Left lung (tissue), 10 donors: Measurements from ENCODE around the gene TMSB15B. TPM values are rescaled to one million over a fixed set of nuclear protein-coding genes. Genes with fewer than 3 reads are reported as not detected.
"Not testable (repeated sequence)": the region's sequence is repeated elsewhere in the genome, so short reads cannot be mapped to it uniquely, and the experiment has no call there.

Source experiments
- ATAC-seq: fragments of 200-7000 bp; cut with Tn5 transposase; one replicate; pipeline ENCODE4 v1.9.1; 2020; ENCODE audit warnings: moderate library complexity
- DNase-seq, 4 donors: peaks; one replicate each; pipeline ENCODE4 v3.0.0-alpha.2; 2013 to 2020
- H3K27ac ChIP-seq, 2 donors: fragments of 200-600 bp; sonication (generic) in 1 of 2; one replicate each; pipeline versions ENCODE4 v1.5.0 to v1.8.0; 2020 to 2021
- H3K27me3 ChIP-seq, 2 donors: fragments of 200-600 bp; sonication (generic) in 1 of 2; one replicate each; pipeline versions ENCODE4 v1.5.0 to v1.8.0; 2020 to 2021
- H3K36me3 ChIP-seq, 2 donors: fragments of 200-600 bp; sonication (generic) in 1 of 2; one replicate each; pipeline versions ENCODE4 v1.5.0 to v1.8.0; 2020 to 2021
- H3K4me1 ChIP-seq, 2 donors: fragments of 200-600 bp; one replicate each; pipeline ENCODE4 v1.8.0; 2021
- H3K4me3 ChIP-seq, 2 donors: fragments of 200-600 bp; sonication (generic) in 1 of 2; one replicate each; pipeline versions ENCODE4 v1.5.0 to v1.8.0; 2020 to 2021; ENCODE audit warnings: mild to moderate bottlenecking in 1 of 2
- H3K9me3 ChIP-seq, 2 donors: fragments of 200-600 bp; sonication (generic) in 1 of 2; one replicate each; pipeline versions ENCODE4 v1.5.0 to v1.8.0; 2020 to 2021
- CTCF ChIP-seq, 2 donors: fragments of 200-600 bp; sonication (generic) in 1 of 2; IDR thresholded peaks; one replicate each; pipeline versions ENCODE4 v1.5.0 to v1.8.0; 2021; ENCODE audit warnings: antibody characterized with exemption in 2 of 2
- intact Hi-C, 2 donors: fragments of 100-400 bp; cut with DNase I; formaldehyde crosslinking; loops; one replicate each; pipeline versions ENCODE4 v1.11.2 to v1.14.2; 2022
- polyA plus RNA-seq, 6 donors: library from polyadenylated mRNA; unstranded; fragments of 120-200 nt; gene quantifications; one replicate each; pipeline ENCODE4 v1.2.1, GENCODE V29; 2013; ENCODE audit not compliant: insufficient read length in 6 of 6
- total RNA-seq, 2 donors: library from RNA; stranded (reverse); fragmentation: NEBNext Ultra II Directional; extraction: Animal tissue kit (Norgen Biotek cat#: 25700); gene quantifications; one replicate each; pipeline ENCODE4 v1.2.1, GENCODE V29; 2021
- donor health status: DM: no; HTN: yes; CAD: no.
- donor health status: DM: no; HTN: no; CAD: no.

Gene TMSB15B
- total and polyA plus RNA-seq, 8 donors, result 1.3 to 40.2 (median 27.4) TPM

GRCh38 chrX:103941201-103941975 lies 21.0 kb upstream of the TMSB15B start:
- Histone ChIP-seq H3K27me3 (no peaks in the 10 kb centered on the region), H3K36me3 (no peaks in the 10 kb centered on the region), H3K27ac (no peak overlapping the region), H3K9me3 (no peaks in the 10 kb centered on the region), H3K4me1 (no peaks in the 10 kb centered on the region), H3K4me3 (no peak overlapping the region)
- intact Hi-C loops, result no loop called here
- ATAC-seq, result peak; percentile 63
- DNase-seq, result peak in 1 of 4 donors; percentile 19
- peak in 1 of 2 donors; percentile 38 for TF ChIP-seq CTCF (IDR thresholded peaks at IDR 0.05)

- H3K4me1 ChIP-seq, result no peaks in the 10 kb centered on the region
- no peaks in the 10 kb centered on the region for H3K36me3 ChIP-seq
- no peak overlapping the region for H3K27ac ChIP-seq
- no peak overlapping the region for H3K4me3 ChIP-seq
- no peaks in the 10 kb centered on the region for H3K9me3 ChIP-seq
- intact Hi-C loops, result no loop called here
- no peak for ATAC-seq
- DNase-seq, result no peak
- H3K27me3 ChIP-seq, result no peaks in the 10 kb centered on the region
- TF ChIP-seq CTCF (IDR thresholded peaks at IDR 0.05), result no peak
Observed at GRCh38 chrX:103949506-103949905, 12.9 kb upstream of the TMSB15B start.

- intact Hi-C loops, result no loop called here
- Histone ChIP-seq H3K9me3 (no peaks in the 10 kb centered on the region), H3K4me1 (no peaks in the 10 kb centered on the region), H3K27ac (no peak overlapping the region), H3K27me3 (no peaks in the 10 kb centered on the region), H3K36me3 (no peaks in the 10 kb centered on the region), H3K4me3 (no peak overlapping the region)
- ATAC-seq (no peak), DNase-seq (no peak)
- no peak for TF ChIP-seq CTCF (IDR thresholded peaks at IDR 0.05)
Observed at GRCh38 chrX:103953353-103953752, 9.1 kb upstream of the TMSB15B start.

- Histone ChIP-seq H3K27ac (no peak overlapping the region), H3K4me1 (no peaks in the 10 kb centered on the region), H3K27me3 (no peaks in the 10 kb centered on the region), H3K9me3 (no peaks in the 10 kb centered on the region), H3K36me3 (no peaks in the 10 kb centered on the region), H3K4me3 (no peak overlapping the region)
- DNase-seq, result no peak
- no peak for TF ChIP-seq CTCF (IDR thresholded peaks at IDR 0.05)
- intact Hi-C loops, result no loop called here
- no peak for ATAC-seq
Observed at GRCh38 chrX:103954259-103954658, 8.2 kb upstream of the TMSB15B start.

GRCh38 chrX:103960599-103960998 lies 1.8 kb upstream of the TMSB15B start:
- not testable (repeated sequence) for ATAC-seq, DNase-seq

GRCh38 chrX:103983508-103983907 lies 21.1 kb downstream of the TMSB15B start:
- DNase-seq, H3K27me3 ChIP-seq, H3K9me3 ChIP-seq, H3K27ac ChIP-seq, H3K4me3 ChIP-seq, H3K36me3 ChIP-seq, intact Hi-C loops, H3K4me1 ChIP-seq: not testable (repeated sequence)
- ATAC-seq, result peak; percentile 54

More at GRCh38 chrX:103960599-103960998, 1.8 kb upstream of the TMSB15B start:
- H3K27ac ChIP-seq, H3K9me3 ChIP-seq, H3K36me3 ChIP-seq, H3K4me1 ChIP-seq, H3K27me3 ChIP-seq, H3K4me3 ChIP-seq, intact Hi-C loops: not testable (repeated sequence)
